HG02588 (cell line): ENCODE data around the gene OPA3.

Experiments
- ATAC-seq: cut with Tn5 transposase; IDR thresholded peaks from one replicate; pipeline ENCODE4 v1.9.1; 2021; ENCODE audit warnings: mild to moderate bottlenecking, moderate library complexity; ENCODE audit not compliant: unreplicated experiment

The OPA3 gene

DNA sequence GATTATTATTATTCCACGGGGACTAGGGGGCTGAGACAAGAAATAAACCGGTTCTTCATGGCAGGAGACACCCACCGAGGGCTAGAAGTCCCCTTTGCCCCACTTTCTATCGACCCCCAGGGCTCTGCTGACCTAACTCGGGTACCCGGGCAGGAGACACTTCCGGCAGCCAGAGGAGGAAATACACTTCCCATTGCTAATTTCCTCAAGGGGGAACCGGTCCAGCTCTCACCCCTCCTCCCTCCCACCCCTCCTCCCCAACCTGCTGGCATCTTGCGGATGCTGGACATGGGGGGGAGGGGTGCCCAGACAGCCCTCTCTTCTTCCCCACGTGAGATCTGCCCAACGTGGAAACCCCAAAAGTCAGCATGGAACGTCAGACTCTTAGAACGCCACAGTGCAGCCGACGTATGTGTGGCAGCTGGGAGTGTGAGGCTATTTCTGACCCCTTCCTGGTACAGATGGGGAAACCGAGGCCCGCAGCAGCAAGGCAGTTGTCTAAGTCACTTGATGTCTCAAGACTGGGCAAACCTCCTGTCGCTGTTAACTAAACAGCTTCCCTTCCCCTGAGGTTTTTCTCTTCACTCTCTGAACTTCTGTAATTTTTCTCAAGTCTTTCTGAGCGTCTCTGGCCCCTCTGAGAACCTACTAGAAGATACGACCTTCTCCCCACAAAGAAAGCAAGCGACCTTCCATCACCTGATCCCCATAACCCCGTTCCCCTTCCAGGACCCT, 13.8 kb upstream of the OPA3 start:
- no peak for ATAC-seq

GRCh38 chr19:45597425-45598111, 13.0 kb upstream of the OPA3 start:
- ATAC-seq: no peak

- ATAC-seq: no peak
Measured at GRCh38 chr19:45595814-45596213, 11.2 kb upstream of the OPA3 start.

DNA sequence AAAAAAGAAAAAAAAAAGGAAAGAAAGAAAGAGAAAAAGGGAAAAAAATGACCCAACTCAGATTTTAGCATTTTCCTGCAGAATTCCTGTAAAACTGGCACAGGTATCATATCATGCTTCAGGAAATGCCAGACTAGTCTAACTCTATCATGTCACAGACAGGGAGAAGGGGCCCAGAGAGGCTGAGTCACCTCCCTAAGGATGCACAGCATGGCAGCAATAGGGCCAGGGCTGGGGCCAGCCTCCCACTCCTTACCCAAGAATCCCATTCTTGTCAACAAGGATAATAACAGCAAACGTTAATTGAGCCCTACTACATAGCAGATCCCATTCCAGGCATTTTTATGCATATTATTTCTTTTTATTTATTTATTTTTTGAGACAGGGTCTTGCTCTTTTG, 8.9 kb upstream of the OPA3 start:
- ATAC-seq: no peak

- no peak for ATAC-seq
Measured at GRCh38 chr19:45592366-45592765, 7.8 kb upstream of the OPA3 start.

- ATAC-seq: no peak
Measured at GRCh38 chr19:45591638-45592005, 7.0 kb upstream of the OPA3 start.

DNA sequence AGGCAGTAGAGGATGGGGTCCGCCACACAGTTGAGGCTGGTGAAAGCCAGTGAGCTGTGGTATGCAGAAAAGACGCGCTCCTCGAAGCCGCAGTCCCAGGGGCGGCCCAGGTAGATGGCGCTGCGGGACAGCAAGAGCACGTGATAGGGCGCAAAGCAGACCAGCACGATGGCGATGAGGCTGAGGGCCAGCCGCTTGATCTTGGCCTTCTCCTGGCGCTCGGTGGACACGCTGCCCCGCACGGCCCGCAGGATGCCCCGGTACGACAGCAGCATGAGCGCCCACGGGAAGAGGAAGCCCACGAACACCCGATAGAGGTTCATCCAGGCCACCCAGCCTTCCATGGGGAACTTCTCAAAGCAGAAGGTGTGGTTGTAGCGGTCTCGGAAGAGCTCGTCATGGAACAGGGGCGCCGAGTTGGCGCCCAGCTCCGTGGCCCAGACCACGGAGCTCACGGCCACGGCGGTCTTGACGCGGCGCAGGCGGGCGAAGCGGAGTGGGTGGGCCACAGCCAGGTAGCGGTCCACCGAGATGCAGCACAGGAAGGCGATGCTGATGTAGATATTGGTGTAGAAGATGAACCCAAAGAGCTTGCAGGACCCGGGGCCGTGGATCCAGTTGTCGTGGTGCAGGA, 6.5 kb upstream of the OPA3 start:
- no peak for ATAC-seq

GRCh38 chr19:45590300-45591003, 5.8 kb upstream of the OPA3 start:
- no peak for ATAC-seq

GRCh38 chr19:45589768-45590167, 5.2 kb upstream of the OPA3 start:
- no peak for ATAC-seq

DNA sequence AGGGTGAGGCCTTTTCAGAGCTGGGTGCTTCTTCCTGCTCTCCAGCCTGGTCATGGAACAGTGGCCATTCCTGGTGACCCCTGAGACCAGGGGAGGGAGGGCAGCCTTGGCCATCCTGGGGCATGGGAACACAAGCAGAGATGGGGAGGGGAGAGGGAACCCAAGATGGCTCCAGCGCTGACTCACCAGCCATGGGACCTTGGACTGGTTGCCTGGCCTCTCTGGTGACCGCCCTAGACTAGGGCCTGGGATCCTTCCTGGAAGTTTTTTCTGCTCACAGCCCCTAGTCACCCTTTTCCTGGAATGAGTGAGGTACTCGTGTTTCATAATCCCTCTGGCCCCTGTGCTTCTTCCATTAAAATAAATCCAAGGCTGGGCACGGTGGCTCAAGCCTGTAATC, 3.3 kb upstream of the OPA3 start:
- ATAC-seq: no peak

DNA sequence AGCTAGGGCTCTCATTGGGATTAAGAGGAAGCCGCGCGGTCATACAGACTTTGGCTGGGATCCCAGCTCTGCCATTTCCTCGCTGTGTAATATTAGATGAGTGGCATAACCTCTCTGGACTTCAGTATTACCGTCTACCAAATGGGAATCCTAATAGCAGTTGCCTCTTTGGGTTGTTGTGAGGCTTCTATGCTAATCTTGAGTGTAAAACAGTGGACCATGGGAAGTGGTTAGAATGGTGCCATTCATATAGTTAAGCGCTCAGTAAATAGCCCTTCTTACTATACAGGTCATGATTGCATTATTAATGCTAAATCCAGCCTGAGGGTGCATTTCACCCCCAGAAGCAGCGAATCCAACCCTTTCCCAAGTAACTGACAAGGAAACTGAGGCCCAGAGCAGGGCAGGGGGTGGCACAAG, 566 bp upstream of the OPA3 start:
- no peak for ATAC-seq

GRCh38 chr19:45581576-45581975, 3.0 kb downstream of the OPA3 start:
- ATAC-seq: no peak

GRCh38 chr19:45578861-45579260, 5.7 kb downstream of the OPA3 start:
- no peak for ATAC-seq

DNA sequence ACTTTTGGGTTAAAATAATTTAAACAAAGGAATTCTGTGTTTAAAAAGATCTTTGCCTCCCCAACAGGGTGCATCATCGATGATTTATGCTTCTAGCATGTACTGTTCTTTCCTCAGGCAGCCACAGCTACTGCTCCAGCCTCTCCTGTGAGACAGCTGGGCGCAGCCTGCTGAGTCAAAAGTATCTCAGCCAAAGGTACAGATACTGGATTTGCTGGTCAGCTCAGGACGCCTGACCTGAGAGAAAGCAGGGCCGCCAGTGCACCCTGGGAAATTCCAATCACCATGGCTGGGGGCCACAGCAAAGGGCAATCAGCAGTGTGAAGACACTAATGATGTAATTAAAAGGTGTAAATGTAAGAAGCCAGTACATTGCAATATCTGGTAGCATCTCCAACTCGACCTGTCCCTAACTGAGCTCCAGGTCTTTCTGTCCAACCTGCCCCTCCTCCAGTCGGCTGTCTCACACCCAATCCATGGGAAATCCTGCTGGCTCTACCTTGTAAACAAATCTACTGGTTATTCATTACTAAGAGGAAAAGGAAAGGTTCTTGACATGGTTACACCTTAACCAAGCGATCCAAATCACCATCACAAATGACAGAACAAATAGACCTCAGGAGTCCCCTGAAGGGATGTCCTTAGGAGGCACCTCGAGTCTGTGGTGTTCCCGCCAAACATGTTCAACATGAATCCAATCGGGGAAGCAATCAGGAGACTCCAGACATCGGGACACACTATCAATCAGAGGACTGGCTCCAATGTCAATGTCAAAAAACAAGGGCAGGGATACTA, 7.3 kb downstream of the OPA3 start:
- ATAC-seq: no peak

DNA sequence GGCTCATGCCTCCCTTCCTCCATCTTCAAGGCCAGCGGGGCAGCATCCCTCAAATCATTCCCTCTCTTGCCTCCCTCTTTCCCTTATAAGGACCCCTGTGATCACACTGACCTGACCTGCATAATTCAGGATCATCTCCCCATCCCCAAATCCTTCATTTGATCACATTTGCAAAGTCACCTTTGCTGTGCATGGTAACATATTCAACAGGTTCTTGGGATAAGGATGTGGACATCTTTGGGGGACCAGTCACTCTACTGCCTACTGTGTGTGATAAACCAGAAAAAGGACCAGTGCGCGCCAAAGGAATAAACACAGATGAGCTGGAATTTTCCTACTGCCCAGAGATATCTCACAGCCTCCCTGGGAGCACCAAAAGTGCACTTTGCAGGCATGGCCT, 7.9 kb downstream of the OPA3 start:
- ATAC-seq: no peak

DNA sequence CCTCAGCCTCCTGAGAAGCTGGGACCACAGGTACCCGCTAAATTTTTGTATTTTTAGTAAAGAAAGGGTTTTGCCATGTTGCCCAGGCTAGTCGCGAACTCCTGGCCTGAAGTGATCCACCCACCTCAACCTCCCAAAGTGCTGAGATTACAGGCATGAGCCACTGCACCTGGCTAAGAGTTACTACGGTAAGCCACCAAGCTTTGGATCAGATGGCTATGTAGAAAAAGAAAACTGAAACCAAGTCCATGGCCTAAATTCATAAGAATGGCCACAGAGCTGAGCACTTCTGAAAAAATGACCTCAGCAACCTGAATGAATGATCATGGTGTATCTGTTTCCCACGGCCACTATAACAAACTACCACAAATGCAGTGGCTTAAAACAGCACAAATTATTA, 9.4 kb downstream of the OPA3 start:
- ATAC-seq: no peak

- no peak for ATAC-seq
Measured at GRCh38 chr19:45574526-45574925, 10.1 kb downstream of the OPA3 start.

DNA sequence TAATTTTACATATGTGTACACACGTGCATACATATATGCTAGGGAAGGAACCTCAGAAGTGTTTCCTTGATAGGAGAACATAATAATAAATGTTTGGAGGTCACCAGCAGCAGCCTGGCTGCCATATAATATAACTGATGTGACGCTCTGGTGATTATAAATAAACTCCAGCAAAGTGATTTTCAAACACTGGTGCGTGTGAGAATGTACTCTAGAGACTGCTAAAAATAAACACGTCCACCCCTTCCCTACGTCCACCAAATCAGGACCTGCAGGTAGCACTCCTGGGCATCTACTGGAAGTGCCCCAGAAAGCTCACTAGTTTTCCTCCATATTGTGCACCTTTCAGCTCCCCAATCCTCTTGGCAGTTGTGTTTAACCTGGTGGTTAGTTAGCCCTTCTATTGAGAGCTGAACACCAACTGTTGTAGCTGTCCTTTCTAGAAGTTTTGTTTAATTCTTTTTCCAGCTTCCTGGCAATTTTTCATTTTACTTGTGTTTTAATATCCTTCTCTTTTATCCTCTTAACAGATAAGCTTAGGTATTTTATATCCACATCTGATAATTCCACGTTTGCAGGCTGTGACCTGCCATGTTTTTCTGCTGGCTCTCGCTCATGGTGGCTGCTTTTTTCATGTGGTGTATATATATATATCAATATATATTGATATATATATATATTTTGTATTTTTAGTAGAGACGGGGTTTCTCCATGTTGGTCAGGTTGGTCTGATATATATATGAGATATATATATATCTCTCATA, 13.0 kb downstream of the OPA3 start:
- no peak for ATAC-seq

- ATAC-seq: no peak
Measured at GRCh38 chr19:45569619-45570421, 14.8 kb downstream of the OPA3 start.
